Stimulated activated CD8-positive, alpha-beta memory T cell treated with anti-CD3 and anti-CD28 coated beads, Interleukin-4, amount 100 ng/mL, for 24 hours (primary cell): ENCODE data around the gene DOK3.
A peak's percentile ranks its signal among the peaks of the same experiment; 100 is the strongest.

Source experiments
- DNase-seq: peaks from one replicate; pipeline ENCODE4 v3.0.0-alpha.2; 2020; ENCODE audit warnings: low read depth

The DOK3 gene

GRCh38 chr5:177467436-177467835 lies 42.2 kb downstream of the DOK3 start:
- DNase-seq, result no peak

GRCh38 chr5:177466861-177467260 lies 42.8 kb downstream of the DOK3 start:
- DNase-seq, result no peak

GRCh38 chr5:177465044-177465443 lies 44.6 kb downstream of the DOK3 start:
- DNase-seq, result no peak

GRCh38 chr5:177462021-177462670 lies 47.5 kb downstream of the DOK3 start:
- no peak for DNase-seq

GRCh38 chr5:177459819-177460628 lies 49.6 kb downstream of the DOK3 start:
- DNase-seq, result no peak

GRCh38 chr5:177459357-177459756 lies 50.3 kb downstream of the DOK3 start:
- DNase-seq, result no peak

- DNase-seq, result no peak
Measured at GRCh38 chr5:177458912-177459350, 50.7 kb downstream of the DOK3 start.

- DNase-seq, result no peak
Measured at GRCh38 chr5:177457852-177458681, 51.6 kb downstream of the DOK3 start.

- no peak for DNase-seq
Measured at GRCh38 chr5:177456976-177457851, 52.4 kb downstream of the DOK3 start.

GRCh38 chr5:177456591-177456964 lies 53.0 kb downstream of the DOK3 start:
- DNase-seq, result no peak

- peak; percentile 93 for DNase-seq
Measured at GRCh38 chr5:177455661-177456590, 53.7 kb downstream of the DOK3 start.

- peak; percentile 86 for DNase-seq
Measured at GRCh38 chr5:177455036-177455660, 54.5 kb downstream of the DOK3 start.

GRCh38 chr5:177454397-177455035 lies 55.1 kb downstream of the DOK3 start:
- DNase-seq, result peak; percentile 91

- DNase-seq, result no peak
Measured at GRCh38 chr5:177453852-177454396, 55.7 kb downstream of the DOK3 start.

- DNase-seq, result no peak
Measured at GRCh38 chr5:177452688-177453638, 56.7 kb downstream of the DOK3 start.
